ENCODE data around the gene ERF.

GRCh38 chr19:42220751-42221097 is 34.2 kb downstream of the ERF start:
- TF ChIP-seq, protein P1, sequence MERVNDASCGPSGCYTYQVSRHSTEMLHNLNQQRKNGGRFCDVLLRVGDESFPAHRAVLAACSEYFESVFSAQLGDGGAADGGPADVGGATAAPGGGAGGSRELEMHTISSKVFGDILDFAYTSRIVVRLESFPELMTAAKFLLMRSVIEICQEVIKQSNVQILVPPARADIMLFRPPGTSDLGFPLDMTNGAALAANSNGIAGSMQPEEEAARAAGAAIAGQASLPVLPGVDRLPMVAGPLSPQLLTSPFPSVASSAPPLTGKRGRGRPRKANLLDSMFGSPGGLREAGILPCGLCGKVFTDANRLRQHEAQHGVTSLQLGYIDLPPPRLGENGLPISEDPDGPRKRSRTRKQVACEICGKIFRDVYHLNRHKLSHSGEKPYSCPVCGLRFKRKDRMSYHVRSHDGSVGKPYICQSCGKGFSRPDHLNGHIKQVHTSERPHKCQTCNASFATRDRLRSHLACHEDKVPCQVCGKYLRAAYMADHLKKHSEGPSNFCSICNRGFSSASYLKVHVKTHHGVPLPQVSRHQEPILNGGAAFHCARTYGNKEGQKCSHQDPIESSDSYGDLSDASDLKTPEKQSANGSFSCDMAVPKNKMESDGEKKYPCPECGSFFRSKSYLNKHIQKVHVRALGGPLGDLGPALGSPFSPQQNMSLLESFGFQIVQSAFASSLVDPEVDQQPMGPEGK (CRISPR knock-in tag; IDR thresholded peaks at IDR 0.05; ENCODE audit: borderline replicate concordance) = no peak
- TF ChIP-seq RARB (CRISPR knock-in tag; IDR thresholded peaks at IDR 0.05) (no peak), ARNTL (CRISPR knock-in tag; IDR thresholded peaks at IDR 0.05; ENCODE audit: borderline replicate concordance, low read depth) (no peak), TCF4 (CRISPR knock-in tag; IDR thresholded peaks at IDR 0.05; ENCODE audit: borderline replicate concordance) (no peak), ZFP30 (CRISPR knock-in tag; IDR thresholded peaks at IDR 0.05) (no peak), ZC3H10 (CRISPR knock-in tag; IDR thresholded peaks at IDR 0.05) (no peak), ZNF8 (CRISPR knock-in tag; IDR thresholded peaks at IDR 0.05) (no peak), CREB5 (CRISPR knock-in tag; IDR thresholded peaks at IDR 0.05; ENCODE audit: low read depth) (no peak), OSR1 (CRISPR knock-in tag; IDR thresholded peaks at IDR 0.05) (no peak), TOX (CRISPR knock-in tag; IDR thresholded peaks at IDR 0.05; ENCODE audit: borderline replicate concordance) (no peak), ISL1 (CRISPR knock-in tag; IDR thresholded peaks at IDR 0.05) (no peak)
- TF ChIP-seq, protein P2, sequence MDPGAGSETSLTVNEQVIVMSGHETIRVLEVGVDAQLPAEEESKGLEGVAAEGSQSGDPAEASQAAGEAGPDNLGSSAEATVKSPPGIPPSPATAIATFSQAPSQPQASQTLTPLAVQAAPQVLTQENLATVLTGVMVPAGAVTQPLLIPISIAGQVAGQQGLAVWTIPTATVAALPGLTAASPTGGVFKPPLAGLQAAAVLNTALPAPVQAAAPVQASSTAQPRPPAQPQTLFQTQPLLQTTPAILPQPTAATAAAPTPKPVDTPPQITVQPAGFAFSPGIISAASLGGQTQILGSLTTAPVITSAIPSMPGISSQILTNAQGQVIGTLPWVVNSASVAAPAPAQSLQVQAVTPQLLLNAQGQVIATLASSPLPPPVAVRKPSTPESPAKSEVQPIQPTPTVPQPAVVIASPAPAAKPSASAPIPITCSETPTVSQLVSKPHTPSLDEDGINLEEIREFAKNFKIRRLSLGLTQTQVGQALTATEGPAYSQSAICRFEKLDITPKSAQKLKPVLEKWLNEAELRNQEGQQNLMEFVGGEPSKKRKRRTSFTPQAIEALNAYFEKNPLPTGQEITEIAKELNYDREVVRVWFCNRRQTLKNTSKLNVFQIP (CRISPR knock-in tag; IDR thresholded peaks at IDR 0.05; ENCODE audit: borderline replicate concordance, low read depth) = no peak

All from SK-N-SH treated with all-trans-retinoic acid at 6 μM for 48 hours (cell line).